ENCODE results near the gene KDR.

Gene KDR

GRCh38 chr4:55161739-55162138, 36.3 kb upstream of the KDR start:
- no peak for DNase-seq (ENCODE audit: low read depth, low spot score)
- in situ Hi-C loops (cut with HindIII; ENCODE audit: low sequenced_read_pairs) = no loop called here
- no peak overlapping the region for H3K4me3 ChIP-seq (ENCODE audit: low read depth, low read length)
- TF ChIP-seq CTCF (IDR thresholded peaks at IDR 0.05; ENCODE audit: low read depth, low read length) = no peak

- no peak for TF ChIP-seq CTCF (IDR thresholded peaks at IDR 0.05; ENCODE audit: low read depth, low read length)
- in situ Hi-C loops (cut with HindIII; ENCODE audit: low sequenced_read_pairs) = no loop called here
- no peak for DNase-seq (ENCODE audit: low read depth, low spot score)
- H3K4me3 ChIP-seq (ENCODE audit: low read depth, low read length) = no peak overlapping the region
These were observed 34.5 kb upstream of the KDR start for GRCh38 chr4:55159851-55160250.

GRCh38 chr4:55158957-55159356, 33.6 kb upstream of the KDR start:
- in situ Hi-C loops (cut with HindIII; ENCODE audit: low sequenced_read_pairs) = no loop called here
- no peak for DNase-seq (ENCODE audit: low read depth, low spot score)
- no peak for TF ChIP-seq CTCF (IDR thresholded peaks at IDR 0.05; ENCODE audit: low read depth, low read length)
- H3K4me3 ChIP-seq (ENCODE audit: low read depth, low read length) = no peak overlapping the region

GRCh38 chr4:55157559-55158277, 32.3 kb upstream of the KDR start:
- TF ChIP-seq CTCF (IDR thresholded peaks at IDR 0.05; ENCODE audit: low read depth, low read length) = no peak
- peak overlapping the region; percentile 26 for H3K4me3 ChIP-seq (ENCODE audit: low read depth, low read length)
- in situ Hi-C loops (cut with HindIII; ENCODE audit: low sequenced_read_pairs) = no loop called here

GRCh38 chr4:55154933-55155332, 29.5 kb upstream of the KDR start:
- H3K4me3 ChIP-seq (ENCODE audit: low read depth, low read length) = no peak overlapping the region
- in situ Hi-C loops (cut with HindIII; ENCODE audit: low sequenced_read_pairs) = no loop called here
- no peak for TF ChIP-seq CTCF (IDR thresholded peaks at IDR 0.05; ENCODE audit: low read depth, low read length)
- DNase-seq (ENCODE audit: low read depth, low spot score) = no peak

More at GRCh38 chr4:55157559-55158277, 32.3 kb upstream of the KDR start:
- no peak for DNase-seq (ENCODE audit: low read depth, low spot score)

- H3K4me3 ChIP-seq (ENCODE audit: low read depth, low read length) = no peak overlapping the region
- no peak for TF ChIP-seq CTCF (IDR thresholded peaks at IDR 0.05; ENCODE audit: low read depth, low read length)
- in situ Hi-C loops (cut with HindIII; ENCODE audit: low sequenced_read_pairs) = no loop called here
- DNase-seq (ENCODE audit: low read depth, low spot score) = no peak
These were observed 29.0 kb upstream of the KDR start for GRCh38 chr4:55154290-55154880.

Data from astrocyte of the spinal cord (primary cell).